Germinal center (tissue), 1 donor: ENCODE data around the gene PEAK3.

Source experiments
- DNase-seq: peaks from one replicate; pipeline ENCODE4 v3.0.0; 2012; ENCODE audit warnings: mixed read lengths, low spot score

The PEAK3 gene

GRCh38 chr19:2249880-2250765 lies 31.9 kb downstream of the PEAK3 start:
- DNase-seq: no peak

- no peak for DNase-seq
These were observed 32.7 kb downstream of the PEAK3 start, which contains the start of gene AMH for GRCh38 chr19:2249010-2249866. TSS of gene AMH (plus strand) at chr19:2249323. CDS start at chr19:2249333, 10 bp downstream.

- no peak for DNase-seq
These were observed 33.6 kb downstream of the PEAK3 start for GRCh38 chr19:2248136-2249009.

- no peak for DNase-seq
These were observed 34.4 kb downstream of the PEAK3 start for GRCh38 chr19:2247433-2248101.

- DNase-seq: no peak
These were observed 35.1 kb downstream of the PEAK3 start for GRCh38 chr19:2246801-2247361.

GRCh38 chr19:2246014-2246620 lies 35.9 kb downstream of the PEAK3 start:
- no peak for DNase-seq

GRCh38 chr19:2245273-2245672 lies 36.7 kb downstream of the PEAK3 start:
- DNase-seq: no peak

GRCh38 chr19:2244486-2244885 lies 37.5 kb downstream of the PEAK3 start:
- DNase-seq: no peak

GRCh38 chr19:2244125-2244411 lies 37.9 kb downstream of the PEAK3 start:
- no peak for DNase-seq

GRCh38 chr19:2243274-2244124 lies 38.5 kb downstream of the PEAK3 start:
- DNase-seq: no peak

GRCh38 chr19:2242816-2243215 lies 39.2 kb downstream of the PEAK3 start:
- no peak for DNase-seq

- DNase-seq: no peak
These were observed 39.9 kb downstream of the PEAK3 start for GRCh38 chr19:2242092-2242537.

- DNase-seq: no peak
These were observed 40.9 kb downstream of the PEAK3 start for GRCh38 chr19:2240881-2241760.

GRCh38 chr19:2239771-2240770 lies 41.9 kb downstream of the PEAK3 start:
- no peak for DNase-seq

- DNase-seq: no peak
These were observed 42.8 kb downstream of the PEAK3 start for GRCh38 chr19:2239173-2239572.

GRCh38 chr19:2237869-2238153 lies 44.2 kb downstream of the PEAK3 start:
- no peak for DNase-seq

- no peak for DNase-seq
These were observed 44.7 kb downstream of the PEAK3 start for GRCh38 chr19:2237051-2237868.
